K562 (cell line): ENCODE results near the gene HRCT1. TPM values are rescaled to one million over a fixed set of nuclear protein-coding genes. Genes with fewer than 3 reads are reported as not detected.

Experiments used
- CBX3 ChIP-seq, 2 experiments: IDR thresholded peaks; 1 replicate in 1 of 2; 2 replicates in 1 of 2; pipeline ENCODE4 v1.6.1; 2012; ENCODE audit warnings: inconsistent platforms in 2 of 2, low read length in 2 of 2, borderline replicate concordance in 1 of 2, control low read depth in 1 of 2
- NRF1 ChIP-seq, 2 experiments: fragments of 450-650 bp; IDR thresholded peaks in 1 of 2; conservative IDR thresholded peaks in 1 of 2; 2 replicates each; pipeline ENCODE4 v1.6.1; 2014; ENCODE audit warnings: mild to moderate bottlenecking in 2 of 2
- RBBP5 ChIP-seq: fragments of 200-600 bp; sonication (generic); IDR thresholded peaks from 2 replicates; pipeline ENCODE4 v1.6.1; 2012; ENCODE audit warnings: borderline replicate concordance, mild to moderate bottlenecking, low read length, control low read depth, inconsistent platforms; ENCODE audit not compliant: insufficient read depth, poor library complexity, severe bottlenecking
- polyA plus RNA-seq, 8 experiments: library from polyadenylated mRNA; depleted of rRNA in 4 of 8; stranded (reverse) in 5 of 8; unstranded in 3 of 8; fragments of >200 nt; fragmentation: Nextera tagmentation in 2 of 8; fragmentation: Illumina TruSeq in 1 of 8; extraction: Ambion mirVana in 2 of 8; extraction: Trizol in 1 of 8; gene quantifications; 2 replicates each; pipeline versions ENCODE4 v1.2.1 to v1.2.3, GENCODE V29; 2011 to 2014; ENCODE audit warnings: inconsistent platforms in 1 of 8, missing spikeins in 1 of 8
- total RNA-seq, 7 experiments: library from RNA; depleted of rRNA in 6 of 7; stranded (reverse); fragments of >200 nt in 6 of 7; fragmentation: Illumina TruSeq in 2 of 7; extraction: Trizol in 2 of 7; gene quantifications; 2 replicates each; pipeline versions ENCODE4 v1.2.1 to v1.2.3, GENCODE V29; 2011 to 2021; ENCODE audit warnings: low replicate concordance in 1 of 7
- TF ChIP-seq, protein P1 (sequence below), 2 experiments: fragments of 450-650 bp in 1 of 2; sonication (generic) in 1 of 2; formaldehyde crosslinking in 1 of 2; IDR thresholded peaks; 2 replicates each; pipeline versions ENCODE4 v1.7.1 to v1.9.0; 2016 to 2022; ENCODE audit warnings: inconsistent platforms in 1 of 2, mild to moderate bottlenecking in 1 of 2, missing genetic modification reagents in 1 of 2

Gene HRCT1
- total and polyA plus RNA-seq, 9 of the 15 experiments (the other 6 are each of a cell fraction or from before 2014, with no cell fraction given): 0.40 TPM; not detected in 8

DNA sequence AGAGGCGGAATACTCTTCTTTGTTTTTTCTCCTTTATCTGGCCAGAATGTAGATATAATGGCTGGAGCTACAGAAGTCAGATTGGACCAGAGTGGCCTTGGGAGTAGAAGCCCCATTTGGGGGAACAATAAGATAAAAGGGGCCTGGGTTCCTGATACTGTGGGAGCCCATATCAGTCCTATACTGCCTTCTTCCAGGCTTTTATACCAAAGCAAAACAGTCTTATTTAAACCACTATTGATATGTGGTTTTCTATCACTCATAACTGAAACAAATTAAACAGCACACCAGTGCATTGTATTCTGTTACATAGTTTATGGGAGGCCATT is 17.6 kb downstream of the HRCT1 start (continued):
- TF ChIP-seq, protein P1, sequence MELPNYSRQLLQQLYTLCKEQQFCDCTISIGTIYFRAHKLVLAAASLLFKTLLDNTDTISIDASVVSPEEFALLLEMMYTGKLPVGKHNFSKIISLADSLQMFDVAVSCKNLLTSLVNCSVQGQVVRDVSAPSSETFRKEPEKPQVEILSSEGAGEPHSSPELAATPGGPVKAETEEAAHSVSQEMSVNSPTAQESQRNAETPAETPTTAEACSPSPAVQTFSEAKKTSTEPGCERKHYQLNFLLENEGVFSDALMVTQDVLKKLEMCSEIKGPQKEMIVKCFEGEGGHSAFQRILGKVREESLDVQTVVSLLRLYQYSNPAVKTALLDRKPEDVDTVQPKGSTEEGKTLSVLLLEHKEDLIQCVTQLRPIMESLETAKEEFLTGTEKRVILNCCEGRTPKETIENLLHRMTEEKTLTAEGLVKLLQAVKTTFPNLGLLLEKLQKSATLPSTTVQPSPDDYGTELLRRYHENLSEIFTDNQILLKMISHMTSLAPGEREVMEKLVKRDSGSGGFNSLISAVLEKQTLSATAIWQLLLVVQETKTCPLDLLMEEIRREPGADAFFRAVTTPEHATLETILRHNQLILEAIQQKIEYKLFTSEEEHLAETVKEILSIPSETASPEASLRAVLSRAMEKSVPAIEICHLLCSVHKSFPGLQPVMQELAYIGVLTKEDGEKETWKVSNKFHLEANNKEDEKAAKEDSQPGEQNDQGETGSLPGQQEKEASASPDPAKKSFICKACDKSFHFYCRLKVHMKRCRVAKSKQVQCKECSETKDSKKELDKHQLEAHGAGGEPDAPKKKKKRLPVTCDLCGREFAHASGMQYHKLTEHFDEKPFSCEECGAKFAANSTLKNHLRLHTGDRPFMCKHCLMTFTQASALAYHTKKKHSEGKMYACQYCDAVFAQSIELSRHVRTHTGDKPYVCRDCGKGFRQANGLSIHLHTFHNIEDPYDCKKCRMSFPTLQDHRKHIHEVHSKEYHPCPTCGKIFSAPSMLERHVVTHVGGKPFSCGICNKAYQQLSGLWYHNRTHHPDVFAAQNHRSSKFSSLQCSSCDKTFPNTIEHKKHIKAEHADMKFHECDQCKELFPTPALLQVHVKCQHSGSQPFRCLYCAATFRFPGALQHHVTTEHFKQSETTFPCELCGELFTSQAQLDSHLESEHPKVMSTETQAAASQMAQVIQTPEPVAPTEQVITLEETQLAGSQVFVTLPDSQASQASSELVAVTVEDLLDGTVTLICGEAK (IDR thresholded peaks at IDR 0.05): 0 out of 2 replicates have a peak, but pooled peaks have one; percentile 2
- TF ChIP-seq, protein P1 (CRISPR knock-in tag; IDR thresholded peaks at IDR 0.05): no peak
- TF ChIP-seq NRF1 (conservative IDR thresholded peaks at IDR 0.05 in 1 of 2, IDR thresholded peaks at IDR 0.05 in 1 of 2) (0 out of 4 replicates have a peak, but pooled peaks of 1 of the 2 experiments have one; percentile 11), RBBP5 (no peak), CBX3 (IDR thresholded peaks at IDR 0.05; ENCODE audit: borderline replicate concordance in 1 of 2, low read length in 2 of 2) (no peak)
